ENCODE results near the gene CPEB3.

Gene CPEB3

GRCh38 chr10:92240289-92241157, 50.4 kb downstream of the CPEB3 start:
- POLR2A ChIA-PET = no interaction called here
- peak; percentile 66 for DNase-seq (ENCODE audit: extremely low spot score)
- TF ChIP-seq CTCF (IDR thresholded peaks at IDR 0.05; ENCODE audit: control extremely low read depth, extremely low read depth, low read depth, missing control alignments) = no peak
- CTCF ChIA-PET = no interaction called here

GRCh38 chr10:92239600-92240288, 51.1 kb downstream of the CPEB3 start:
- ChIA-PET CTCF (interaction anchor here (1.0 to 1.1 kb wide), 2 partner anchors 20 to 47 kb away, joined by 3 read pairs; no protein-coding TSS in a partner anchor), POLR2A (no interaction called here)
- TF ChIP-seq CTCF (IDR thresholded peaks at IDR 0.05; ENCODE audit: control extremely low read depth, extremely low read depth, low read depth, missing control alignments) = no peak
- peak; percentile 50 for DNase-seq (ENCODE audit: extremely low spot score)

GRCh38 chr10:92239151-92239599, 51.7 kb downstream of the CPEB3 start:
- no peak for TF ChIP-seq CTCF (IDR thresholded peaks at IDR 0.05; ENCODE audit: control extremely low read depth, extremely low read depth, low read depth, missing control alignments)
- ChIA-PET CTCF (interaction anchor here (1.0 to 1.1 kb wide), 2 partner anchors 20 to 48 kb away, joined by 3 read pairs; no protein-coding TSS in a partner anchor), POLR2A (no interaction called here)
- no peak for DNase-seq (ENCODE audit: extremely low spot score)

GRCh38 chr10:92238586-92239098, 52.2 kb downstream of the CPEB3 start:
- ChIA-PET CTCF (interaction anchor here (1.0 to 1.1 kb wide), 2 partner anchors 19 to 48 kb away, joined by 3 read pairs; no protein-coding TSS in a partner anchor), POLR2A (no interaction called here)
- TF ChIP-seq CTCF (IDR thresholded peaks at IDR 0.05; ENCODE audit: control extremely low read depth, extremely low read depth, low read depth, missing control alignments) = no peak
- no peak for DNase-seq (ENCODE audit: extremely low spot score)

GRCh38 chr10:92238054-92238585, 52.8 kb downstream of the CPEB3 start:
- DNase-seq (ENCODE audit: extremely low spot score) = no peak
- CTCF ChIA-PET = interaction anchor here (0.7 to 1.2 kb wide), 4 partner anchors 8 to 150 kb away, joined by 3 to 4 read pairs (median 3); partner anchors contain the start of genes CPEB3 and MARCHF5
- POLR2A ChIA-PET = no interaction called here
- no peak for TF ChIP-seq CTCF (IDR thresholded peaks at IDR 0.05; ENCODE audit: control extremely low read depth, extremely low read depth, low read depth, missing control alignments)

GRCh38 chr10:92231196-92231595, 59.7 kb downstream of the CPEB3 start:
- TF ChIP-seq CTCF (IDR thresholded peaks at IDR 0.05; ENCODE audit: control extremely low read depth, extremely low read depth, low read depth, missing control alignments) = no peak
- ChIA-PET CTCF (interaction anchor here (1.1 kb wide), 1 partner anchor 10 kb away, joined by 4 read pairs; no protein-coding TSS in a partner anchor), POLR2A (no interaction called here)
- no peak for DNase-seq (ENCODE audit: extremely low spot score)
